ENCODE data around the gene DKKL1. TPM values are rescaled to one million over a fixed set of nuclear protein-coding genes. Genes with fewer than 3 reads are reported as not detected.

Gene DKKL1
- total and polyA plus RNA-seq, 2 experiments from 2014 or later, result 0.76 to 2.9 TPM

DNA sequence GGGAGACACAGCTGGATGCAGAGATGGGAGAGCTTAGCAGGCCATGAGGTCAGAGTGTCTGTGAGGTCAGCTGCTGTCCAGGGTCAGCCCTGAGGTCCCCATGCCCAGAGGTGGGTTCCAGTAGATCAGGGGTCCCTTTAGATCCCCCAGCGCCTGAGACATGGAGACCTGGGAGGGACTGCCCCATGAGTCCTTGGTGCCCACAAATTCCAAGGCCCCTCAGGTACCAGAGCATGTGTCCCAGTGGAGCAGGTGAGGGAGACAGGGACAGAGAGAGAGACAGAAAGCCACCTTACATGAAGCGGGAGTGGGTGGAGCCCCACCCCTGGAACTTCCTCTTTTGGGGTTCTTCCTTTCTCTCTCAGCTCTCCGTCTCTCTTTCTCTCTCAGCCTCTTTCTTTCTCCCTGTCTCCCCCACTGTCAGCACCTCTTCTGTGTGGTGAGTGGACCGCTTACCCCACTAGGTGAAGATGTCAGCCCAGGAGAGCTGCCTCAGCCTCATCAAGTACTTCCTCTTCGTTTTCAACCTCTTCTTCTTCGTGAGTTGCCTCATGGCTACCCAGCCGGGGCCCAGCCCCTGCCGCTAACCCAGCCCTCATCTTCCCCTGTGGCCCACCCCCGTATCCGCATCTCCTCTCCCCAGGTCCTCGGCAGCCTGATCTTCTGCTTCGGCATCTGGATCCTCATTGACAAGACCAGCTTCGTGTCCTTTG, 28.4 kb upstream of the DKKL1 start, which contains the start of gene CD37 (continued):
- no peak for TF ChIP-seq ZNF462 (CRISPR knock-in tag; IDR thresholded peaks at IDR 0.05)
- no peak for TF ChIP-seq JUNB (IDR thresholded peaks at IDR 0.05; ENCODE audit: unreplicated experiment)
- no peak for TF ChIP-seq POLR2AphosphoS5 (IDR thresholded peaks at IDR 0.05; ENCODE audit: low read depth)
- TF ChIP-seq, protein P1, sequence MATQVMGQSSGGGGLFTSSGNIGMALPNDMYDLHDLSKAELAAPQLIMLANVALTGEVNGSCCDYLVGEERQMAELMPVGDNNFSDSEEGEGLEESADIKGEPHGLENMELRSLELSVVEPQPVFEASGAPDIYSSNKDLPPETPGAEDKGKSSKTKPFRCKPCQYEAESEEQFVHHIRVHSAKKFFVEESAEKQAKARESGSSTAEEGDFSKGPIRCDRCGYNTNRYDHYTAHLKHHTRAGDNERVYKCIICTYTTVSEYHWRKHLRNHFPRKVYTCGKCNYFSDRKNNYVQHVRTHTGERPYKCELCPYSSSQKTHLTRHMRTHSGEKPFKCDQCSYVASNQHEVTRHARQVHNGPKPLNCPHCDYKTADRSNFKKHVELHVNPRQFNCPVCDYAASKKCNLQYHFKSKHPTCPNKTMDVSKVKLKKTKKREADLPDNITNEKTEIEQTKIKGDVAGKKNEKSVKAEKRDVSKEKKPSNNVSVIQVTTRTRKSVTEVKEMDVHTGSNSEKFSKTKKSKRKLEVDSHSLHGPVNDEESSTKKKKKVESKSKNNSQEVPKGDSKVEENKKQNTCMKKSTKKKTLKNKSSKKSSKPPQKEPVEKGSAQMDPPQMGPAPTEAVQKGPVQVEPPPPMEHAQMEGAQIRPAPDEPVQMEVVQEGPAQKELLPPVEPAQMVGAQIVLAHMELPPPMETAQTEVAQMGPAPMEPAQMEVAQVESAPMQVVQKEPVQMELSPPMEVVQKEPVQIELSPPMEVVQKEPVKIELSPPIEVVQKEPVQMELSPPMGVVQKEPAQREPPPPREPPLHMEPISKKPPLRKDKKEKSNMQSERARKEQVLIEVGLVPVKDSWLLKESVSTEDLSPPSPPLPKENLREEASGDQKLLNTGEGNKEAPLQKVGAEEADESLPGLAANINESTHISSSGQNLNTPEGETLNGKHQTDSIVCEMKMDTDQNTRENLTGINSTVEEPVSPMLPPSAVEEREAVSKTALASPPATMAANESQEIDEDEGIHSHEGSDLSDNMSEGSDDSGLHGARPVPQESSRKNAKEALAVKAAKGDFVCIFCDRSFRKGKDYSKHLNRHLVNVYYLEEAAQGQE (IDR thresholded peaks at IDR 0.05; ENCODE audit: unreplicated experiment), result no peak
- no peak for TF ChIP-seq CREB1 (CRISPR knock-in tag; IDR thresholded peaks at IDR 0.05; ENCODE audit: low read depth)
- TF ChIP-seq ZNF331 (CRISPR knock-in tag; IDR thresholded peaks at IDR 0.05; ENCODE audit: low read depth), result no peak
- no peak for TF ChIP-seq ZNF114 (CRISPR knock-in tag; IDR thresholded peaks at IDR 0.05)

All from GM23338 (cell line).